ENCODE measurements around the gene JRKL. TPM values are rescaled to one million over a fixed set of nuclear protein-coding genes. Genes with fewer than 3 reads are reported as not detected.
A peak's percentile ranks its signal among the peaks of the same experiment; 100 is the strongest.

The JRKL gene
- total and polyA plus RNA-seq, 2 of the 13 experiments (the other 11 are each of a cell fraction or from before 2014, with no cell fraction given), result 3.2 to 4.5 TPM

- peak; percentile 81; the same call in 1 of the 2 replicates for TF ChIP-seq ZNF784 (CRISPR knock-in tag; IDR thresholded peaks at IDR 0.05; ENCODE audit: borderline replicate concordance)
- TF ChIP-seq RELA (CRISPR knock-in tag; IDR thresholded peaks at IDR 0.05), result no peak
- peak; percentile 71; the same call in 1 of the 2 replicates for TF ChIP-seq STAT5B (CRISPR knock-in tag; IDR thresholded peaks at IDR 0.05)
- TF ChIP-seq ZUFSP (CRISPR knock-in tag; IDR thresholded peaks at IDR 0.05; ENCODE audit: borderline replicate concordance), result no peak
Measured at GRCh38 chr11:96389720-96390487, at the start of gene JRKL, which contains the start of gene CCDC82 (continued).

- Histone ChIP-seq H3K79me2 (ENCODE audit: insufficient read depth, low read length) (peaks cover 74% of the 10 kb centered on the region), H3K27me3 (ENCODE audit: control insufficient read depth in 1 of 2, insufficient read depth in 2 of 2, low read length in 2 of 2) (no peaks in the 10 kb centered on the region; a peak in 1 of 5 replicates), H3K27ac (ENCODE audit: extremely low read length, insufficient read depth, low read length) (peak overlapping the region; percentile 80), H3K4me3 (replicated peaks in 1 of 3; ENCODE audit: insufficient read depth in 1 of 3, low read depth in 2 of 3, low read length in 3 of 3) (peak overlapping the region; percentile 77 to 84 (median 80)), H3K4me2 (ENCODE audit: low read depth, low read length) (peak overlapping the region; percentile 94), H3K36me3 (replicated peaks in 1 of 2; ENCODE audit: control insufficient read depth in 1 of 2, insufficient read depth in 2 of 2, low read length in 2 of 2) (peaks cover 0 to 6% of the 10 kb centered on the region in 2 experiments; a peak in 2 of 5 replicates), H3K4me1 (ENCODE audit: insufficient read depth, low read length) (peaks cover 69% of the 10 kb centered on the region), H4K20me1 (ENCODE audit: insufficient read depth, low read length) (no peaks in the 10 kb centered on the region), H3K9me3 (ENCODE audit: low read length) (no peaks in the 10 kb centered on the region), H3K9ac (ENCODE audit: insufficient read depth, low read depth, low read length) (peak overlapping the region; percentile 89; the same call in 1 of the 2 replicates), H2AFZ (ENCODE audit: low read length) (no peak overlapping the region)
- BruUV-seq (replicated peaks), result no TSS peak
- in situ Hi-C loops (cut with HindIII; ENCODE audit: extremely low pct_ligation_motif_present, low pct_unique_long_range_greater_than_20kb) (loop anchor here (10.0 kb wide), 1 partner anchor 326 kb away; no protein-coding TSS in a partner anchor), intact Hi-C loops (cut with micrococcal nuclease; ENCODE audit: unreplicated experiment) (loop anchor here (5.0 kb wide), 1 partner anchor 98 kb away; no protein-coding TSS in a partner anchor)
- no peak for ATAC-seq
- ChIA-PET CTCF (ENCODE audit: low intra/inter-chr PET ratio, low total read pairs) (no interaction called here), POLR2A (interaction anchor here (0.8 to 4.6 kb wide), 3 partner anchors 9 to 184 kb away, joined by 4 to 54 read pairs (median 10); no protein-coding TSS in a partner anchor)
- DNase-seq (ENCODE audit: low spot score), result no peak
- no peak for FAIRE-seq
- WGBS (ENCODE audit: low lambda C conversion rate), result 76% methylated on average over 4 of the region's 4 CpGs
- no peak for TF ChIP-seq ZNF33A (CRISPR knock-in tag; IDR thresholded peaks at IDR 0.05; ENCODE audit: borderline replicate concordance)
- no peak for TF ChIP-seq FOXK1 (CRISPR knock-in tag; IDR thresholded peaks at IDR 0.05; ENCODE audit: borderline replicate concordance, low read depth)
- no peak for TF ChIP-seq ATF7 (IDR thresholded peaks at IDR 0.05)
- no peak for TF ChIP-seq ATF7 (CRISPR knock-in tag; IDR thresholded peaks at IDR 0.05)
- no peak for TF ChIP-seq SIX1 (CRISPR knock-in tag; IDR thresholded peaks at IDR 0.05; ENCODE audit: borderline replicate concordance)
- no peak for TF ChIP-seq ZNF484 (CRISPR knock-in tag; IDR thresholded peaks at IDR 0.05; ENCODE audit: borderline replicate concordance, low read depth)
- no peak for TF ChIP-seq CENPX (CRISPR knock-in tag; IDR thresholded peaks at IDR 0.05)
- no peak for TF ChIP-seq SYNCRIP (IDR thresholded peaks at IDR 0.05; ENCODE audit: insufficient read depth, low read depth, low read length)
- TF ChIP-seq ZSCAN25 (CRISPR knock-in tag; IDR thresholded peaks at IDR 0.05), result no peak
- TF ChIP-seq PHB2 (IDR thresholded peaks at IDR 0.05; ENCODE audit: partially characterized antibody), result no peak
- TF ChIP-seq MIXL1 (CRISPR knock-in tag; IDR thresholded peaks at IDR 0.05), result 0 out of 2 replicates have a peak, but pooled peaks have one; percentile 9
- TF ChIP-seq ATRX (CRISPR knock-in tag; IDR thresholded peaks at IDR 0.05; ENCODE audit: borderline replicate concordance), result no peak
- 0 out of 2 replicates have a peak, but pooled peaks have one; percentile 19 for TF ChIP-seq ZNF414 (CRISPR knock-in tag; IDR thresholded peaks at IDR 0.05)
- no peak for TF ChIP-seq ZNF33B (CRISPR knock-in tag; IDR thresholded peaks at IDR 0.05)
- TF ChIP-seq SRSF4 (IDR thresholded peaks at IDR 0.05; ENCODE audit: low read depth, low read length, poor library complexity, severe bottlenecking), result no peak
Measured at GRCh38 chr11:96340555-96340885, 49.3 kb upstream of the JRKL start.

Data from HepG2 (cell line).